NCI-H146 (cell line): ENCODE data around the gene EPB41L2.
"Not testable (repeated sequence)": the region's sequence is repeated elsewhere in the genome, so short reads cannot be mapped to it uniquely, and the experiment has no call there.

Source experiments
- DNase-seq: peaks from one replicate; lab custom pipeline; 2025; lab: John Stamatoyannopoulos, UW

Gene EPB41L2

GRCh38 chr6:130838250-130838860 lies 224.7 kb downstream of the EPB41L2 start:
- DNase-seq, result no peak

GRCh38 chr6:130837067-130837466 lies 226.0 kb downstream of the EPB41L2 start:
- DNase-seq, result no peak

GRCh38 chr6:130836055-130836640 lies 226.9 kb downstream of the EPB41L2 start:
- DNase-seq, result no peak

GRCh38 chr6:130834482-130835251 lies 228.4 kb downstream of the EPB41L2 start:
- no peak for DNase-seq

GRCh38 chr6:130833569-130833968 lies 229.5 kb downstream of the EPB41L2 start:
- no peak for DNase-seq

- DNase-seq, result no peak
Measured at GRCh38 chr6:130831607-130832006, 231.4 kb downstream of the EPB41L2 start.

GRCh38 chr6:130829333-130829910 lies 233.6 kb downstream of the EPB41L2 start:
- no peak for DNase-seq

- DNase-seq, result no peak
Measured at GRCh38 chr6:130827247-130828149, 235.5 kb downstream of the EPB41L2 start, which contains the start of gene SMLR1. TSS of gene SMLR1 (plus strand) at chr6:130827406. CDS start at chr6:130827414, 8 bp downstream.

- DNase-seq, result no peak
Measured at GRCh38 chr6:130826442-130827246, 236.4 kb downstream of the EPB41L2 start.

- no peak for DNase-seq
Measured at GRCh38 chr6:130825772-130826441, 237.1 kb downstream of the EPB41L2 start.

- DNase-seq, result no peak
Measured at GRCh38 chr6:130824978-130825694, 237.9 kb downstream of the EPB41L2 start.

- no peak for DNase-seq
Measured at GRCh38 chr6:130822736-130823135, 240.3 kb downstream of the EPB41L2 start.

GRCh38 chr6:130815200-130816071 lies 247.6 kb downstream of the EPB41L2 start:
- no peak for DNase-seq

- DNase-seq, result no peak
Measured at GRCh38 chr6:130814506-130814905, 248.5 kb downstream of the EPB41L2 start.

GRCh38 chr6:130811932-130812331 lies 251.1 kb downstream of the EPB41L2 start:
- no peak for DNase-seq

- DNase-seq, result no peak
Measured at GRCh38 chr6:130810307-130811030, 252.6 kb downstream of the EPB41L2 start.

GRCh38 chr6:130801368-130801767 lies 261.7 kb downstream of the EPB41L2 start:
- DNase-seq, result not testable (repeated sequence)

GRCh38 chr6:130797061-130797460 lies 266.0 kb downstream of the EPB41L2 start:
- no peak for DNase-seq
